ENCODE data around the gene BRIP1. TPM values are rescaled to one million over a fixed set of nuclear protein-coding genes. Genes with fewer than 3 reads are reported as not detected.
"Not testable (repeated sequence)": the region's sequence is repeated elsewhere in the genome, so short reads cannot be mapped to it uniquely, and the experiment has no call there.

The BRIP1 gene
- total RNA-seq, 2 experiments from 2014 or later, result 14.1 to 15.8 TPM

DNA sequence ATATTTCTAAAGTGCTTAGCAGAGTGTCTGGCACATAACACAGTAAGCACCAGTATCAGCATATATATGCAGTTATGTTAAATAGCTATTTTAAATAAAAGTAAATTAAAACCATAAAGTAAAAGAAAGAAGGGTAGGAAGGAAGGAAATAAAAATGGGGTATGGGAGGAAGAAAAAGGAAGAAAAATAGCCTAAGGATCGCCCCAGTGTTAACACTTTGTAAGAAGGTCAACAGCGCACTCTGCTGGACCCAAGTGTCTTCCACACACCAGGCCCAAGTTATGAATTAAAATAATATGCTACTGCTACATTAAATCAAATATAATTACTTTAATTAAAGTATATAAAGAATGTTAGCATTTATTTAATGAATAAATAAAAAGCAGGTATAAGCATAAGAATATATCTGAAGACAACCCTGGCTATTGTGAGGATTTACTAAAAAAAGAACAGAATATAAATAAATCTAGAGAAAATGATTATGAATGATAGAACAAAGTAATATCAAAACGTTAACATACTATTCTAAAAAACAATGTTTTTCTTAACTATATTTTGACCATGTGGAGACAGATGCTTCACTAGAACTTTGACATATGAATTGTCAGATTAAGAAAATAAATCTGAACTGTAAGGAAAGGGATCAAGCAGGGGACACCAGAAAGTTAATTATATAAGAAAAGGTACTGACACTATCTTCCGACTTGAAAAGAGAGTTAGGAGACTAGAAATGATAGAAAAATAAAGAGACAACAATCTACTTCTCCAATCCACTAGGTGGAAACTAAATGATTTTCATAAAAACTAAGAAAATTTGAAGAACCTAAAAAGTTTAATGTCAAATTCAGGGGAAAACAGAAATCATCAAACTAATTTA is 25.9 kb downstream of the BRIP1 start:
- H3K9me3 Mint-ChIP-seq, result no peaks in the 10 kb centered on the region
- H3K4me3 Mint-ChIP-seq, result no peak overlapping the region
- ChIA-PET CTCF (interaction anchor here (0.6 to 2.1 kb wide), 14 partner anchors 9 to 425 kb away, joined by 3 to 19 read pairs (median 4); no protein-coding TSS in a partner anchor), POLR2A (no interaction called here)
- H3K36me3 Mint-ChIP-seq, result peaks cover 2% of the 10 kb centered on the region
- H3K27me3 Mint-ChIP-seq, result no peaks in the 10 kb centered on the region
- DNase-seq, result peak; percentile 56
- no peaks in the 10 kb centered on the region for H3K4me1 Mint-ChIP-seq (ENCODE audit: low read depth)
- no peak overlapping the region for H3K27ac Mint-ChIP-seq
- intact Hi-C loops (cut with micrococcal nuclease), result no loop called here

DNA sequence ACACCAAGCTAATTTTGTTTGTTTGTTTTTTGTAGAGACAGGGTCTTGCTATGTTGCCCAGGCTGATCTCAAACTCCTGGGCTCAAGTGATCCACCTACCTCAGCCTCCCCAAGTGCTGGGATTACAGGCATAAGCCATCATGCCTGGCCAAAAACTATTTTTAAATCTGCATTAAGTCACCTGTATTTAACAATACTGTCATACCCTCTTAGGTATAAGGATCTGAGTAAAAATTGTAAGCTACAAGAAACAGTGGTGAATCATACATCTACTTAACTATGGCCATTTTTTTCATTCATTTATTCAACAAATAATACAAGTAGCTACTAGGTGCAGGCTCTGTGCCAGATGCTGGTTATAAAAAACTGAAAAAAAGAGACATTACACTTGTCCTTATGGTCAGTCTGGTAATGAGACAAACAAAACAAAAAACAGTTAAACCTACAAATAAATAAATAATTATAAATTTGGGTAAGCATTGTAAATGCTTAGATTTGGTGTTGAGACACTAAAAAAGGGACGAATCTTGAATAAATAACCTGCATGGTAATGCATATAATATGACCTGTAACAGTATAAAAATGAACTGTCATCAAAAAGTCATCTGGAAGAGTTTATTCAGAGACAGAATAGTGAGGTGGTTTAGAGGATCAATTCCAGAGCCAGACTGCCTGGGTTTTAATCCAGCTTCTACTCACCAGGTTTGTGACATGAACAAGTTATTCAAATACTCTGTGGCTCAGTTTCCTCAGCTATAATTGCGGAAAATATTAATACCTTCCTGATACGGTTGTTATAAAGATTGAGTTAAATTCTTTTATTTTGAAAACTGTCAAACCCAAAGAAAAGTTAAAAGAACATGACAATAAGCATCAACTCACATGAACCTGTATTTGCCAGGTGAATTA is 26.8 kb downstream of the BRIP1 start:
- intact Hi-C loops (cut with micrococcal nuclease), result no loop called here
- no peaks in the 10 kb centered on the region for H3K9me3 Mint-ChIP-seq

DNA sequence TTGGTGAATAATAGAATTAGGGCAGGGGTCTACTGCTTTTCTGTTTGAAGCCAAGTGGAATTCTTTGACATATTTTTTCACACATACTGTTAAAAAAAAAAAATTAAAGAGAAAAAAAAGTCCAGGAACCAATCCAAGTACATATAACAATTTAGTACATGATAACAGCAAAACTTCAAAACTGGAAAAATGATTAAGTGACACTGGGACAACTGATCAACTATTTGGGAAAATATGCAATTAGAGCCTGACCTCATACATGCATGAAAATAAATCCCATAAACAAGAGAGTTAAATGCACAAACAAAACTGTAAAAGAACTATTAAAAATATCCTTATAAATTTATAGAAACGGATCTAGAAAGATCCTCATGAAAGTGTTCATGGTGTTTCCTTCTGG is 27.7 kb downstream of the BRIP1 start:
- POLR2A ChIA-PET, result no interaction called here
- Mint-ChIP-seq H3K4me3 (no peak overlapping the region), H3K4me1 (ENCODE audit: low read depth) (no peaks in the 10 kb centered on the region), H3K27ac (no peak overlapping the region), H3K36me3 (no peaks in the 10 kb centered on the region), H3K27me3 (no peaks in the 10 kb centered on the region), H3K9me3 (no peaks in the 10 kb centered on the region)
- no peak for DNase-seq
- intact Hi-C loops (cut with micrococcal nuclease), result no loop called here
- CTCF ChIA-PET, result interaction anchor here (1.6 to 2.1 kb wide), 3 partner anchors 200 to 423 kb away, joined by 5 to 19 read pairs (median 12); no protein-coding TSS in a partner anchor

More for the DNA sequence above, 26.8 kb downstream of the BRIP1 start:
- Mint-ChIP-seq H3K4me3 (no peak overlapping the region), H3K27ac (no peak overlapping the region), H3K27me3 (no peaks in the 10 kb centered on the region), H3K4me1 (ENCODE audit: low read depth) (no peaks in the 10 kb centered on the region), H3K36me3 (no peaks in the 10 kb centered on the region)
- ChIA-PET CTCF (interaction anchor here (0.6 to 2.1 kb wide), 16 partner anchors 8 to 1116 kb away, joined by 3 to 19 read pairs (median 3); no protein-coding TSS in a partner anchor), POLR2A (interaction anchor here (0.7 kb wide), 1 partner anchor 26 kb away, joined by 3 read pairs; no protein-coding TSS in a partner anchor)
- no peak for DNase-seq

DNA sequence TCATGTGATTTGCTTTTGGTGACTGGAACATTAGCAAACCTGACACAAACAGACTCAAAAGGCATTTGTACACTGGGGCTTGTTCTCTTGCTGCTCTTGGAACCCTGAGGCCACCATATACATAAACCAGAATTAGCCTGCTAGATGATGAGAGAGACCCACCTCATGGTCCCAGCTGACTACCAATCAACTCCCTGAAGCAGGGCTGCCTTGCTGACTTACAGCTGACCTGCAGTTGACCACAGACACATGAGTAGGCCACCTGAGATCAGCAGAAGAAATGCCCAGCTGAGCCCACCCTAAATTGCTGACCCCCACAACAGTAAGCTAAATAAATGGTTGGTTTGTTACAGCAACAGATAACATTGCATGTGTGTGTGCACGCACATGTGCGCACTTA is 28.7 kb downstream of the BRIP1 start:
- Mint-ChIP-seq H3K36me3 (no peaks in the 10 kb centered on the region), H3K9me3 (no peaks in the 10 kb centered on the region), H3K4me3 (no peak overlapping the region), H3K4me1 (ENCODE audit: low read depth) (no peaks in the 10 kb centered on the region), H3K27ac (no peak overlapping the region), H3K27me3 (no peaks in the 10 kb centered on the region)
- POLR2A ChIA-PET, result no interaction called here
- no peak for DNase-seq
- CTCF ChIA-PET, result interaction anchor here (0.9 to 1.2 kb wide), 3 partner anchors 198 to 423 kb away, joined by 3 to 8 read pairs (median 5); no protein-coding TSS in a partner anchor
- intact Hi-C loops (cut with micrococcal nuclease), result loop anchor here (5.0 kb wide), 1 partner anchor 422 kb away; no protein-coding TSS in a partner anchor

DNA sequence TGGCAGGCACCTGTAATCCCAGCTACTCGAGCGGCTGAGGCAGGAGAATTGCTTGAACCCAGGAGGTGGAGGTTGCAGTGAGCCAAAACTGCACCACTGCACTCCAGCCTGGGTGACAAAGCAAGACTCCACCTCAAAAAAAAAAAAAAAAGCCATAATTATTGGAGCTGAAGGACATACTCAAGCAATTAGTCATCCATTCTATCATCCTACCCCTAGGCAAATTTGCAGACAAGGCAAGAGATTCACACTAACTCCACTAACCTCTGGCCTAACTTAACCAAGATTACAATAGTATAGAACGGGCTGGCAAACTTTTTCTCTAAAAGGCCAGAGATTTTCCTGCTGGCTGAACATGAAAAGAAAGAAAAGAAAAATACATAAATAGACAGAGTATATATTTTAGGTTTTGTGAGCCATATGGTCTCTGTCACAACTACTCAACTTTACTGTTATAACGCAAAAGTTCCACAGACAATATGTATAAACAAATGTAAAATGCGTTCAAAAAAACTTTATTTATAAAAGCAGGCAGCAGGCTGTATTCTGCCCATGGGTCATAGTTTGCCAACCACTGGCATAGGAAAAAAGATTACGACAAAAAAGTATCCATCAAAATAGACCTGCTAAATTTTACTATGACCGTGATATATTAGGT is 29.7 kb downstream of the BRIP1 start:
- CTCF ChIA-PET, result interaction anchor here (0.8 to 1.2 kb wide), 4 partner anchors 10 to 422 kb away, joined by 3 to 8 read pairs (median 4); no protein-coding TSS in a partner anchor
- DNase-seq, result no peak
- Mint-ChIP-seq H3K4me1 (ENCODE audit: low read depth) (no peaks in the 10 kb centered on the region), H3K36me3 (no peaks in the 10 kb centered on the region), H3K27ac (no peak overlapping the region), H3K27me3 (no peaks in the 10 kb centered on the region), H3K4me3 (no peak overlapping the region), H3K9me3 (no peaks in the 10 kb centered on the region)
- intact Hi-C loops (cut with micrococcal nuclease), result loop anchor here (5.0 kb wide), 1 partner anchor 421 kb away; no protein-coding TSS in a partner anchor
- POLR2A ChIA-PET, result no interaction called here

DNA sequence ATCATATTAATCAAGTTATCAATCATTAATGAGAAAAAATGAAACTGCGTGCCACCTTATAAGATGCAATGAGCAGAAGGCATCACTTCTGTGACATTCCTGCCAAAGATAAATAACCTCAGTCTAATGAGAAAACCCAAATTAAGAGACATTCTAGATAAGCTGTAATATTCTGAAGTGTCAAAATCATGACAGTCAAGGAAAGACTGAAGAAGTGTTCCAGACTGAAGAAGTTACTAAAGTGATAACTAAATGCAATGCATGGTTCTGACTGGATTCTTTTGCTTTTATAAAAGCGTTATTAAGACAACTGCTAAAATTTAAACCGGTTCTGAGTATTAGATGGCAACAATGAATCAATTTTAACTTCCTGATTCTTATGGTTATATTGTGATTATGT is 30.9 kb downstream of the BRIP1 start:
- DNase-seq, result no peak
- Mint-ChIP-seq H3K27me3 (no peaks in the 10 kb centered on the region), H3K27ac (no peak overlapping the region), H3K4me1 (ENCODE audit: low read depth) (no peaks in the 10 kb centered on the region), H3K36me3 (peaks cover 7% of the 10 kb centered on the region), H3K9me3 (no peaks in the 10 kb centered on the region), H3K4me3 (no peak overlapping the region)
- ChIA-PET CTCF (interaction anchor here (1.3 kb wide), 1 partner anchor 420 kb away, joined by 5 read pairs; no protein-coding TSS in a partner anchor), POLR2A (no interaction called here)
- intact Hi-C loops (cut with micrococcal nuclease), result loop anchor here (5.0 kb wide), 1 partner anchor 420 kb away; no protein-coding TSS in a partner anchor

DNA sequence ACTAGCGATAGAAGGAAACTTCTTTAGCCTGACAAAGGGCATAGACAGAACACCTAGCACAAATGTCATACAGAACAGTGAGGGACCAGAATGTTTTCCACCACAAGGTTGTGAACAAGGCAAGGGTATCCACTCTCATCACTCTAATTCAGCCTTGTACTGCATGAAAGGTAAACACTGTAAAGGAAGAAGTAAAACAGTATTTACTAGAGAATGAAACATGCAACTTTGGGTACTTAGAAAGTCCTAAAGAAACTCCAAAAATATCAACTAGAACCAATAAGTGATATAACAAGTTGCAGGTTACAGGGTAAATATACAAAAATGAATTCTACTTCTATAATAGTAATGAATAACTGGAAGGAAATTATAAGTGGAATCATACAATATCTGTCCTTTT is 32.2 kb downstream of the BRIP1 start:
- intact Hi-C loops (cut with micrococcal nuclease), result loop anchor here (5.0 kb wide), 1 partner anchor 419 kb away; no protein-coding TSS in a partner anchor
- H3K36me3 Mint-ChIP-seq, result peaks cover 13% of the 10 kb centered on the region
- no peaks in the 10 kb centered on the region for H3K4me1 Mint-ChIP-seq (ENCODE audit: low read depth)
- no peak overlapping the region for H3K27ac Mint-ChIP-seq
- CTCF ChIA-PET, result no interaction called here
- H3K9me3 Mint-ChIP-seq, result no peaks in the 10 kb centered on the region
- DNase-seq, result no peak
- H3K27me3 Mint-ChIP-seq, result no peaks in the 10 kb centered on the region
- POLR2A ChIA-PET, result no interaction called here
- H3K4me3 Mint-ChIP-seq, result no peak overlapping the region

DNA sequence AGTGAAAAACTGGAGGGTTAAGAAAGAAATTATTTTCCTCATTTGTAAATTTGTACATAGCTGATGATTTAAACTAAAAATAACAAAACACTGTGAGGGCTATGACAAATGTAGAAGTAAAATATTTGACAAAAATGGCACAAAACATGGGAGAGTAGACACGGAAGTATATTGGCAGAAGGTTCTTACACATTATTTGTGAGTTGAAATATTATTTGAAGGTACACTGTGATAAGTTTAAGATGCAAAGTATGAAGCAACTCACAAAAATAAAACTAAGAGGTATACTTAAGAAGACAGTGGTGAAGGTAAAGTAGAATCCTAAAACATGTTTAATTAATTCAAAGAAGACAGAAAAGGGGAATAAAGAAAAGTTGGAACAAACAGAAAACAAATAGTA is 34.6 kb downstream of the BRIP1 start:
- Mint-ChIP-seq H3K9me3 (no peaks in the 10 kb centered on the region), H3K4me3 (no peak overlapping the region), H3K36me3 (peaks cover 17% of the 10 kb centered on the region), H3K27me3 (no peaks in the 10 kb centered on the region), H3K4me1 (ENCODE audit: low read depth) (no peaks in the 10 kb centered on the region), H3K27ac (no peak overlapping the region)
- intact Hi-C loops (cut with micrococcal nuclease), result no loop called here
- ChIA-PET POLR2A (no interaction called here), CTCF (interaction anchor here (0.6 to 1.1 kb wide), 2 partner anchors 8 to 193 kb away, joined by 3 read pairs; no protein-coding TSS in a partner anchor)
- DNase-seq, result no peak

DNA sequence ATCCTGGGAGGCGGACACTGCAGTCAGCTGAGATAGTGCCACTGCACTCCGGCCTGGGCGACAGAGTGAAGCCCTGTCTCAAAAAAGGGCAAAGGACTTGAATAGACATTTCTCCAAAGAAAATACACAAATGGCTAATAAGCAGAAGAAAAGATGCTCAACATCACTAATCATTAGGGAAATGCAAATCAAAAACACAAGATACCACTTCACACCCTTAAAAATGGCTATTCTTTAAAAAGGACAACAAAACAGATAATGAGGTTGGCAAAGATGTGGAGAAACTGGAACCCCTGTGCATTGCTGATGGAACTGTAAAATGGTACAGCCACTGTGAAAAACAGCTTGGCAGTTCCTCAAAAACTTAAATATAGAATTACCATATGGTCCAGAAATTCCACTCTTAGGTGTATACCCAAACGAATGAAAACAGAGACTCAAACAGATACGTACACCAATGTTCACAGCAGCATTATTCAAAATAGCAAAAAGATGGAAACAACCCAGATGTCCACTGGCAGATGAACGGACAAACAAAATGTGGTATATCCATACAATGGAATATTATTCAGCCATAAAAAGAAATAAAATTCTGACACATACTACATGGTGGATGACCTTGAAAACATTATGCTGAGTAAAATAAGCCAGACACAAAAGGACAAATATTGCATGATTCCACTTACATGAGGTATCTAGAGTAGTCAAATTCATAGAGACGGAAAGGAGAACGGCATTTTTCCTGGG is 35.5 kb downstream of the BRIP1 start:
- intact Hi-C loops (cut with micrococcal nuclease), result no loop called here
- H3K27ac Mint-ChIP-seq, result no peak overlapping the region
- POLR2A ChIA-PET, result no interaction called here
- no peak for DNase-seq
- H3K4me1 Mint-ChIP-seq (ENCODE audit: low read depth), result peaks cover under 1% of the 10 kb centered on the region
- H3K36me3 Mint-ChIP-seq, result peaks cover 17% of the 10 kb centered on the region
- CTCF ChIA-PET, result interaction anchor here (1.1 kb wide), 1 partner anchor 9 kb away, joined by 3 read pairs; no protein-coding TSS in a partner anchor
- no peaks in the 10 kb centered on the region for H3K27me3 Mint-ChIP-seq
- H3K9me3 Mint-ChIP-seq, result no peaks in the 10 kb centered on the region
- no peak overlapping the region for H3K4me3 Mint-ChIP-seq

DNA sequence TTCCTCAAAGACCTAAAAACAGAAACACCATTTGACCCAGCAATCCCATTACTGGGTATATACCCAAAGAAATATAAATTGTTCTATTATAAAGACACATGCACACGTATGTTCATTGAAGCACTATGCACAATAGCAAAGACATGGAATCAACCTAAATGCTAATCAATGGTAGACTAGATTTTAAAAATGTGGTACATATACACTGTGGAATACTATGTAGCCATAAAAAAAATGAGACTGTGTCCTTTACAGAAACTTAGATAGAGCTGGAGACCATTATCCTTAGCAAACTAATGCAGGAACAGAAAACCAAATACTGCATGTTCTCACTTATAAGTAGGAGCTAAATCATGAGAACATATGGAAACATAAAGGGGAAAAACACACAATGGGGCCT is 36.5 kb downstream of the BRIP1 start:
- peaks cover 18% of the 10 kb centered on the region for H3K36me3 Mint-ChIP-seq
- H3K27ac Mint-ChIP-seq; H3K9me3 Mint-ChIP-seq; POLR2A ChIA-PET; intact Hi-C loops (cut with micrococcal nuclease); DNase-seq; H3K4me1 Mint-ChIP-seq (ENCODE audit: low read depth); CTCF ChIA-PET; H3K4me3 Mint-ChIP-seq; H3K27me3 Mint-ChIP-seq: not testable (repeated sequence)

DNA sequence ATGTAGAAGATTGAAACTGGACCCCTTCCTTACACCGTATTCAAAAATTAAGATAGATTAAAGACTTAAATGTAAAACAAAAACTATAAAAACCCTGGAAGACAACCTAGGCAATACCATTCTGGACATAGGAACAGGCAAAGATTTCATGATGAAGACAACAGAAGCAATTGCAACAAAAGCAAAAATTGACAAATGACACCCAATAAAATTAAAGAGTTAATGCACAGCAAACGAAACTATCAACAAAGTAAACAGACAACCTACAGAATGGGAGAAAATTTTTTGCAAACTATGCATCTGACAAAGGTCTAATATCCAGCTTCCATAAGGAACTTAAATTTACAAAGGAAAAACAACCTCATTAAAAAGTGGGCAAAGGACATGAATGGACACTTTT is 37.1 kb downstream of the BRIP1 start:
- H3K36me3 Mint-ChIP-seq, result peaks cover 23% of the 10 kb centered on the region
- H3K4me1 Mint-ChIP-seq (ENCODE audit: low read depth); CTCF ChIA-PET; H3K9me3 Mint-ChIP-seq; H3K4me3 Mint-ChIP-seq; DNase-seq; H3K27me3 Mint-ChIP-seq; POLR2A ChIA-PET; H3K27ac Mint-ChIP-seq; intact Hi-C loops (cut with micrococcal nuclease): not testable (repeated sequence)

All from activated CD4-positive, alpha-beta memory T cell treated with anti-CD3 and anti-CD28 coated beads for 36 hours (primary cell).